CD4-positive, alpha-beta T cell treated with Interleukin-21 for 1 hour (primary cell): ENCODE results near the gene RAF1.

Experiments
- DNase-seq: peaks from one replicate; pipeline ENCODE4 v3.0.0-alpha.2; 2020

Gene RAF1

GRCh38 chr3:12588039-12589009 lies 75.6 kb downstream of the RAF1 start:
- no peak for DNase-seq

DNA sequence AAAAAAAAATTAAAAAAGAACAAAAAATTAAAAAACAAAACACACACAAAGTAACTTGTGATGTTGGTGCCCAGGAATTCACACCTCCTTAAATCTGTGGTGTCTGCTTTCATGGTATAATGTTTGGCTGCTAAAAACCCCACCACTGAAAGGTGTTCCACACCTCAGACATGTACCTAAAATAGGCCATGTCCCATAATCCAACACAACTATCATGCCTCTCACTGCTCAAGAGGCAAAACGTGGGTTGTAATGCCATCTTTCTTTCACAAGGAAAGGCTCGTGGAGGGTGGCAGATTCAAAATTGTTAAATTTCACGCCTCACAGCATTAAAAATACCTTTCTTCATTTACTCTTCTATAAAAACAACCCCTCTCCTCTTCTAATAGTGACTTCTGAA lies 77.5 kb downstream of the RAF1 start:
- DNase-seq: no peak

- DNase-seq: no peak
Observed at GRCh38 chr3:12585970-12586369, 77.9 kb downstream of the RAF1 start.

- DNase-seq: no peak
Observed at GRCh38 chr3:12585181-12585580, 78.7 kb downstream of the RAF1 start.

- DNase-seq: no peak
Observed at GRCh38 chr3:12584083-12584482, 79.8 kb downstream of the RAF1 start.

- DNase-seq: no peak
Observed at GRCh38 chr3:12583280-12583679, 80.6 kb downstream of the RAF1 start.

DNA sequence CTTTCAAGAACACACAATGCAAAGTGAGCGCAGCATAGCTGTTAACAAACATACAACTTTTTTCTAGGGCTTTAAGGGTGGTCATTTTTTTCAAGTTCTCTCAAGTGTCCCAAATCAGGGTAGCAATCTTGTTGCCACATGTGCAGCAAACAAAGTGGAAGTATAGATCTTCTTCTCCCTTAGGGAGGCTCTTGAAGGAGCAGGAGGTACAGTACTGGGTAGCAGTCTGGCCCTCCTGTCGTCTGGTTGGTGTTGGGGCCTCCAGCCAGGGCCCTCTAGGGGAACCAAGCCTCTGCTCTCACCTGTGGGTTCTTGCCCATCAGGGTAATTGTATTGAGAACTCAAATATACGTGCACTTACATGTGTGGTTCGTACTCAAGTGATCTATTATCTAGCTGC lies 81.2 kb downstream of the RAF1 start:
- DNase-seq: no peak

DNA sequence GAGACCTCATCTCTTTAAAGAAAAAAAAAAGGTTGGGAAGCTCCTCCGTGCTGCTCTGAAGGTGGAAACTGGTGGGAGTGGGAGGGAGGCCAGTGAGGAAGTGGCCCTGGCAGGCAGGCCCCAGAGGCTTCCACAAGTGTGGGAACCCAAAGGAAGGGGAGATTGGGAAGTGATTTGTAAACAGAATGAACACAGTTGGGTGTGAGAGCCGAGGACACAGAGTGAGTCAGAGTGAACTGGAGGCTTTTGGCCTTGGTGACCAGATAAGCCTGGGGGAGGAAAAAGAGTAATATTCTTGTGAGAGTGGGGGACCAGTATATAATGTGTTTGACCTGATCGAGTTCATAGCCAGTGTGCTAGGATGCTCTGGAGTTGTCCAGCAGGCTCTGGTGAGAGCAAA lies 84.0 kb downstream of the RAF1 start:
- DNase-seq: no peak

- no peak for DNase-seq
Observed at GRCh38 chr3:12579456-12579855, 84.5 kb downstream of the RAF1 start.

DNA sequence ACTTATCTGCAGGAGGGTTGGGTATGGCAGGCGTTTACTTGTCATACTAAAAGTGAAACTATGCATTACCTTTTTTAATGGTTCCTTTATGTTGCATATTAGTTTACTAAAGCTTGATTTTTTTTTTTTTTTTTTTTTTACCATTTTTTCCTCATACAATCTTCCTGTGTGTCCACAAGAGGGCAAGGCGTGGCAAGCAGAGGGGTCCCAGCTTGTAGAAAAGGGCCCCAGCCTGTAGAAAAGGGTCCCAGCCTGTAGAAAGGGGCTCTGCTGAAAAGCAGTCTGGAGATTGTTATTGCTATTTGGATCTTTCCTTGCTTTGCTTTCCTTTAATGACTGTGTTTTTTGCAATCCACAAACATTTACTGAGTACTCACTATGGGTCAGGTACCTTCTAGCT lies 85.2 kb downstream of the RAF1 start:
- DNase-seq: no peak

DNA sequence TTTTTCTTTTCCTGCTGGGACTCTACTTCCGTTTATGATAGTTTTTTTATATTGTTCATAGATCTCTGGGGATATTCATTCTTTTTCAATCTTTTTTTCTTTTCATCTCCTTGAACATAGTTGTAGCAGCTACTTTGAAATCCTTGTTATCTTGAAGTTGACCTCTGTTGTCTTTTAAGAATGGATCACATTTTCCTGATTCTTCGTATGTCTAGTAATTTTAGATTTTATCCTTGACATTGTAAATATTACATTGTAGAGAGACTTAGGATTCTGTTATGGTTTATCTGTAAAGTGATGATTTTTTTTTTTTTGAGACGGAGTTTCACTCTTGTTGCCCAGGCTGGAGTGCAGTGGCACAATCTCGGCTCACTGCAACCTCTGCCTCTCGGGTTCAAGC lies 86.5 kb downstream of the RAF1 start:
- DNase-seq: no peak

GRCh38 chr3:12574661-12575060 lies 89.3 kb downstream of the RAF1 start:
- DNase-seq: no peak

DNA sequence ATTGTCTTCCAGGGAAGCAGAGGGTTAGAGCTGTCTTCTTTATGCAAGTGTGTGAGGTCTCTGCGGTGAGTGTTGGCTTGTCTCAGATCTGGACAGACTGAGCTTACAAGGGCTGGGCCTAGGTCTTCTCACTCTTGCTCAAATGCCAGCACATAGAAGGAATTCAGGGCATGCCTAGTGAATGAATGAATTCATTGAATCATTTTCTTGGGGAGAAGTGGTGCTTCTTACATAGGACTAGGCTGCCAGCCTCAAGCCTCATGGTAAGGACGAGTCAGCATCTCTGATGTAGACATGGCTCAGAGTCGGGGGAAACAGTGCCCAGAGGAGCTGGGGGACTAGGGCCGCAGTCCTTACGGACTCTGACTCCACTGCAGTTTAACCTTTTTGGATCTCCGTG lies 89.8 kb downstream of the RAF1 start:
- no peak for DNase-seq

DNA sequence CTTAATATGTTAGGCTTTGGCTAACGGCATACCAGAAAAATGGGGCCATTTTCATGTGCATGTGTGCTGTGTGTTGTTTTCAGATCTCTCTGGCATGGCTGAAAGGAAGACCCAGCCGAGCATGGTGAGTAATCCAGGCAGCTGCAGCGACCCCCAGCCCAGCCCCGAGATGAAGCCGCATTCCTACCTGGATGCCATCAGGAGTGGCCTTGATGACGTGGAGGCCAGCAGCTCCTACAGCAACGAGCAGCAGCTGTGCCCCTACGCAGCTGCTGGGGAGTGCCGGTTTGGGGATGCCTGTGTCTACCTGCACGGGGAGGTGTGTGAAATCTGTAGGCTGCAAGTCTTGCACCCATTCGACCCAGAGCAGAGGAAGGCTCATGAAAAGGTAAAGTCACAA lies 91.9 kb downstream of the RAF1 start:
- DNase-seq: no peak

DNA sequence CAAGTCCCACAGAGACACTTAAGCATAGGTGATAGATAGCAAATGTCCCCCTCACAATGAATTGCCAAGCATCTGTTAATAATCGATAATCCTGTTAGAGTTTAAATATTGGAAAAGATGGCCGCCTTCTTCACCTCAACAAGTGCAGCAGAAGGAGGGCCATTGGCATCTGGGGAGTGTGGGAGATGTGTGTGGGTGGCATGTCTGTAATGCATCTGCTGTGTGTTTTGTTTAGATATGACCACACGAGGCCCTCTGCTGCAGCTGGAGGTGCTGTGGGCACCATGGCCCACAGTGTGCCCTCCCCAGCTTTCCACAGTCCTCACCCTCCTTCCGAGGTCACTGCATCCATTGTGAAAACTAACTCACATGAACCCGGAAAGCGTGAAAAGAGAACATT lies 94.1 kb downstream of the RAF1 start:
- no peak for DNase-seq

DNA sequence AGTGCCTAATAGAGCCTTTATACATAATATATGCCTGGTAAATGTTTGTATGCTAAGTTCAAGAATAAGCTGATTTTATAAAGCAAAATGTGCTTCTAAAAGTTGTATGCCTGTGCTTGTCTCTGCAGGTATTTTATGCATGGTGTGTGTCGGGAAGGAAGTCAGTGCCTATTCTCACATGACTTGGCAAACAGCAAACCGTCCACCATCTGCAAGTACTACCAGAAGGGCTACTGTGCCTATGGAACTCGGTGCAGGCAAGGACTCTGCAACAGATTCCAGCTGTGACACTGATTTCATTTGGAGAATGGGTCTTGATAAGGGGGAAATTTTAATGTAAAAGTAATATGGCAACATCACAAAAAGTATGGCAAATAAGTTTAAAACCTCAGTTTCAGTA lies 95.2 kb downstream of the RAF1 start:
- no peak for DNase-seq

- DNase-seq: no peak
Observed at GRCh38 chr3:12566976-12567375, 96.9 kb downstream of the RAF1 start.

- no peak for DNase-seq
Observed at GRCh38 chr3:12562451-12562850, 101.5 kb downstream of the RAF1 start.

GRCh38 chr3:12561397-12561796 lies 102.5 kb downstream of the RAF1 start:
- DNase-seq: no peak

GRCh38 chr3:12560505-12561190 lies 103.3 kb downstream of the RAF1 start:
- no peak for DNase-seq

DNA sequence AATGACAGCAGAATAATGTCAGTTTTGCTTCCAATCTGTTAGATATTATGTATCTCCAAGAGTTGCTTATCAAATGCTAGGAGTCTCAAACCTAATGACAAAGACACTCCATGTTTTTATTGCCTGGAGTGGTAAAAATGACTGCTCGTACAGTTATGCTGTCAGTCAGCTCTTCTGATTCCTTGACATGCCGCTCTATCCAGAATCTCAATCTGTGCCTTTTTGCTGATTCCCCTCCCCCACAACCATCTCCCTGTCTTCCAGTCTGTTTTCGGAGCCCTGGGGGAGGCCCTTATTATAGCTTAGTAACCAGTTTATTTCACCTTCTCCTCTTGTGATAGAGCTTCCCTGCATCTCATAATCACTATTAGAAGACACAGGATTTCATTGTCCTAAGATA lies 104.4 kb downstream of the RAF1 start:
- DNase-seq: no peak

DNA sequence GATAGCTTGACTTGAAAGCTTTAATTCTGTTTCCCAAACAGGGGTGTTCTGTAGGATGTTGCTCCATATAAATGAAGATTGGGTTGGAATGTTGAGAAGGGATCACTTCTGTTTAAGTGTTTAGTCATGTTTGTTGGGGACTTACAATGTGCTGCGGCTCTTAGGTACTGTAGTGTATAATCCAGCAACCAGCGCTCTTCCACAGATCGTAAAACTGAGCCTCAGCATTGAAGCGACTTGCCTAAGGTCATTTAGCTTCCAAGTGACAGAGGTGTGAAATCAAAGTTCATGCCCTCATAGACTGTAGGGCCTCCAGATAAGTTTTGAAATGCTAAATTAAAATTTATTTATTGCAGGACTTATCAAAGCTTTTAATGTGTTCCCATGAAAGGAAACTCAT lies 105.2 kb downstream of the RAF1 start:
- DNase-seq: no peak

DNA sequence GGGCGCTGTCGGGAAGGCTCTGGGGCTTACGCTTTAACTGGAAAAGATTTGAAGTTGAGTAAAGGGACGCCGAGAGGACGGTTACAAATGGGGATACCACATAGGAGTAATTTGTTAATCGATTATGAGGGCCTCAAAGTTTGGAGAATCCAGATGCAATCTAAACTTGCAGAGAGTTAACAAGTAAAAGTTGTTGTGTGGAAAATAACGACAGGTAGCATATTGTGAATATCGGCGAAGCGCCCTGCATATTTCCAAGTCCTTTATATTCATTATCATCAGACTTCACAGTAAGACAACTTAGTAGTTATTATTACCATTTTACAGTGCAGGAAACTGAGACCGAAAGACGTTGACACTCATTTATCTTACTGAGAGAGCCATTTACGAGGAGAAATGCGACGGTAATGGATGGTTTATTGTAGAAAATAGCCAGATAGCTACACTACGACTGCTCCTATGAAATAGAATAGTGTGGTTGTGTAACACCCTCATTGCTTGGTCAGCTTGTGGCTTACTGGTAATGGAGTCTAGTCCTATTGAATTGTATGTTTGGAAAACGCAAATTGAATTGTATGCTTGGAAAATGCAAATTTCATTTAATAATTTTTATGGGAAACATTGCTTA lies 106.3 kb downstream of the RAF1 start:
- DNase-seq: no peak
